IMR-90 (cell line): ENCODE data around the gene RASAL1. TPM values are rescaled to one million over a fixed set of nuclear protein-coding genes. Genes with fewer than 3 reads are reported as not detected.

ENCODE experiments used
- ATAC-seq: fragments of 200-7000 bp; cut with Tn5 transposase; 2 replicates; pipeline ENCODE4 v1.9.1; 2020; ENCODE audit warnings: low read depth, mild to moderate bottlenecking, moderate library complexity
- BruUV-seq: library from RNA; stranded (reverse); fragments of 400-500 nt; replicated peaks from 2 replicates; lab custom pipeline; 2021; lab: Mats Ljungman, UMichigan
- CTCF ChIA-PET: fragments of 300-600 bp; formaldehyde crosslinking; extraction: SDS; loops from one replicate; lab custom pipeline; 2021; ENCODE audit warnings: antibody characterized with exemption; lab: Yijun Ruan, JAX
- POLR2A ChIA-PET: fragments of 300-600 bp; sonication (Branson Sonifier 250); formaldehyde crosslinking; loops from one replicate; lab custom pipeline; 2022; ENCODE audit warnings: antibody characterized with exemption; ENCODE audit not compliant: unreplicated experiment; lab: Charles Lee
- DNase-seq: peaks from one replicate; pipeline ENCODE4 v3.0.0; 2013
- H2AFZ ChIP-seq: replicated peaks from 2 replicates; pipeline ENCODE3; 2013; ENCODE audit warnings: low read length, mild to moderate bottlenecking; ENCODE audit not compliant: poor library complexity
- H2AK5ac ChIP-seq: 2 replicates; pipeline ENCODE4 v1.6.1; 2013; ENCODE audit warnings: low read depth, low read length, inconsistent platforms
- H2AK9ac ChIP-seq: replicated peaks from 2 replicates; pipeline ENCODE3; 2013; ENCODE audit warnings: mild to moderate bottlenecking, low read depth, low read length, moderate library complexity; ENCODE audit not compliant: poor library complexity
- H2BK120ac ChIP-seq: 2 replicates; pipeline ENCODE4 v1.6.1; 2013; ENCODE audit warnings: low read depth, low read length, inconsistent platforms
- H2BK15ac ChIP-seq: 3 replicates; pipeline ENCODE4 v1.6.1; 2013; ENCODE audit warnings: low read depth, low read length, inconsistent platforms
- H2BK20ac ChIP-seq: 2 replicates; pipeline ENCODE4 v1.6.1; 2013; ENCODE audit warnings: low read depth, mild to moderate bottlenecking, inconsistent platforms, low read length, moderate library complexity
- H2BK5ac ChIP-seq: 2 replicates; pipeline ENCODE4 v1.6.1; 2013; ENCODE audit warnings: mild to moderate bottlenecking, low read depth, low read length, inconsistent platforms; ENCODE audit not compliant: poor library complexity, severe bottlenecking
- H3K14ac ChIP-seq: replicated peaks from 2 replicates; pipeline ENCODE4 v1.6.1; 2013; ENCODE audit warnings: low read depth, low read length, inconsistent platforms
- H3K18ac ChIP-seq: 2 replicates; pipeline ENCODE4 v1.6.1; 2013; ENCODE audit warnings: low read depth, low read length, control low read depth
- H3K23ac ChIP-seq: 2 replicates; pipeline ENCODE4 v1.6.1; 2013; ENCODE audit warnings: low read depth, low read length, inconsistent platforms
- H3K27ac ChIP-seq: 2 replicates; pipeline ENCODE4 v1.5.1; 2013; ENCODE audit warnings: mild to moderate bottlenecking, control low read depth, low read length; ENCODE audit not compliant: insufficient read depth
- H3K27me3 ChIP-seq: 2 replicates; pipeline ENCODE4 v1.6.1; 2013; ENCODE audit warnings: low read length; ENCODE audit not compliant: control insufficient read depth, insufficient read depth
- H3K36me3 ChIP-seq: 2 replicates; pipeline ENCODE4 v1.6.1; 2013; ENCODE audit warnings: low read length, mixed read lengths; ENCODE audit not compliant: control insufficient read depth, insufficient read depth
- H3K4ac ChIP-seq: 2 replicates; pipeline ENCODE4 v1.6.1; 2013; ENCODE audit warnings: low read depth, low read length, inconsistent platforms
- H3K4me1 ChIP-seq: 2 replicates; pipeline ENCODE4 v1.6.1; 2013; ENCODE audit warnings: low read length, mixed read lengths; ENCODE audit not compliant: control insufficient read depth, insufficient read depth
- H3K4me2 ChIP-seq: 2 replicates; pipeline ENCODE4 v1.6.1; 2013; ENCODE audit warnings: low read depth, mild to moderate bottlenecking, control low read depth, low read length, moderate library complexity
- H3K4me3 ChIP-seq: 2 replicates; pipeline ENCODE4 v1.5.1; 2013; ENCODE audit warnings: low read depth, mild to moderate bottlenecking, control low read depth, low read length, moderate library complexity; ENCODE audit not compliant: insufficient read depth
- H3K56ac ChIP-seq: 2 replicates; pipeline ENCODE4 v1.6.1; 2013; ENCODE audit warnings: low read length, inconsistent platforms; ENCODE audit not compliant: insufficient read depth; ENCODE audit errors: extremely low read depth
- H3K79me1 ChIP-seq, 2 experiments: 2 replicates each; pipeline ENCODE4 v1.6.1; 2013; ENCODE audit warnings: low read length in 2 of 2, inconsistent platforms in 1 of 2, low read depth in 1 of 2
- H3K9ac ChIP-seq: 2 replicates; pipeline ENCODE4 v1.6.1; 2013; ENCODE audit warnings: low read depth, low read length, control low read depth
- H3K9me1 ChIP-seq: 2 replicates; pipeline ENCODE4 v1.6.1; 2013; ENCODE audit warnings: low read length, inconsistent platforms; ENCODE audit not compliant: insufficient read depth
- H3K9me3 ChIP-seq: 2 replicates; pipeline ENCODE4 v1.6.1; 2013; ENCODE audit warnings: low read length; ENCODE audit not compliant: control insufficient read depth, insufficient read depth
- H4K20me1 ChIP-seq: 2 replicates; pipeline ENCODE4 v1.6.1; 2013; ENCODE audit warnings: low read length, inconsistent platforms; ENCODE audit not compliant: insufficient read depth
- H4K5ac ChIP-seq: 2 replicates; pipeline ENCODE4 v1.6.1; 2013; ENCODE audit warnings: mild to moderate bottlenecking, low read depth, low read length, control low read depth
- H4K8ac ChIP-seq, 2 experiments: 2 replicates each; pipeline ENCODE4 v1.6.1; 2013; ENCODE audit warnings: low read depth in 2 of 2, low read length in 2 of 2, control low read depth in 1 of 2, inconsistent platforms in 1 of 2
- H4K91ac ChIP-seq: 2 replicates; pipeline ENCODE4 v1.6.1; 2013; ENCODE audit warnings: low read depth, low read length, inconsistent platforms; ENCODE audit not compliant: insufficient read depth
- CEBPB ChIP-seq: IDR thresholded peaks from 2 replicates; pipeline ENCODE4 v1.6.1; 2012; ENCODE audit warnings: low read depth, low read length, improper control_type of control experiment
- MXI1 ChIP-seq: IDR thresholded peaks from 2 replicates; pipeline ENCODE4 v1.6.1; 2012; ENCODE audit warnings: low read depth, mild to moderate bottlenecking, low read length, moderate library complexity, borderline replicate concordance
- WGBS, 2 experiments: methylation state at CpG; one replicate each; pipeline versions ENCODE4 v1.1.5 to v1.1.7; 2013; ENCODE audit warnings: missing lambda C conversion rate in 2 of 2; ENCODE audit not compliant: insufficient read length in 1 of 2; ENCODE audit errors: extremely low coverage in 2 of 2; 5-methylcytosine and 5-hydroxymethylcytosine counted together
- dilution Hi-C: fragments of 300-500 bp; cut with HindIII; formaldehyde crosslinking; loops from one replicate; pipeline ENCODE4 v1.14.3; 2018; ENCODE audit warnings: low sequenced_read_pairs; ENCODE audit not compliant: unreplicated experiment
- in situ Hi-C: fragments of 300-500 bp; cut with MboI; formaldehyde crosslinking; loops from 3 replicates; pipeline ENCODE4 v1.14.3; 2019; ENCODE audit warnings: low sequenced_read_pairs, inconsistent platforms, mixed read lengths
- intact Hi-C: fragments of 100-400 bp; cut with micrococcal nuclease; formaldehyde crosslinking; loops from 2 replicates; pipeline ENCODE4 v1.10.0; 2022
- polyA plus RNA-seq, 3 experiments: library from polyadenylated mRNA; depleted of rRNA; stranded (reverse); fragments of >200 nt; gene quantifications; 2 replicates each; pipeline ENCODE4 v1.2.3, GENCODE V29; 2012; ENCODE audit warnings: low replicate concordance in 1 of 3
- total RNA-seq: library from RNA; depleted of rRNA; stranded (reverse); fragments of >200 nt; gene quantifications from 2 replicates; pipeline ENCODE4 v1.2.3, GENCODE V29; 2012

RASAL1 gene
- total and polyA plus RNA-seq, 2 of the 4 experiments (the other 2 are of a cell fraction) = not detected

- H2BK5ac ChIP-seq = no peak overlapping the region
- no peak overlapping the region for H2AK9ac ChIP-seq
- CTCF ChIA-PET = interaction anchor here (1.0 to 1.2 kb wide), 2 partner anchors 17 to 144 kb away, joined by 3 read pairs; no protein-coding TSS in a partner anchor
- dilution Hi-C loops (no loop called here), in situ Hi-C loops (no loop called here), intact Hi-C loops (no loop called here)
- no peak overlapping the region for H3K4me3 ChIP-seq
- no peaks in the 10 kb centered on the region for H3K79me1 ChIP-seq
- peak; percentile 51; the same call in 1 of the 2 replicates for TF ChIP-seq CEBPB
- TF ChIP-seq MXI1 = no peak
- H2BK15ac ChIP-seq = no peak overlapping the region
- no peak overlapping the region for H3K4me2 ChIP-seq
- no peak overlapping the region for H4K8ac ChIP-seq
- H3K27ac ChIP-seq = no peak overlapping the region
- no peaks in the 10 kb centered on the region for H3K9me1 ChIP-seq
- H3K56ac ChIP-seq = no peak overlapping the region
- WGBS, 2 experiments = 90% methylated on average over 4 of the region's 6 CpGs; no CpG with 5 or more reads in 1 of the 2 experiments
- peak overlapping the region; percentile 67 for H2AFZ ChIP-seq
- H3K14ac ChIP-seq = no peak overlapping the region
- no peak overlapping the region for H3K23ac ChIP-seq
- H4K20me1 ChIP-seq = no peaks in the 10 kb centered on the region
- H3K27me3 ChIP-seq = peaks cover 3% of the 10 kb centered on the region; the same call in 1 of the 2 replicates
- ATAC-seq (no peak), DNase-seq (no peak)
- POLR2A ChIA-PET = no interaction called here
- H3K9me3 ChIP-seq = no peaks in the 10 kb centered on the region
- no peak overlapping the region for H4K5ac ChIP-seq
- H3K4ac ChIP-seq = no peak overlapping the region
- no peak overlapping the region for H2BK120ac ChIP-seq
- no peak overlapping the region for H3K9ac ChIP-seq
- no TSS peak for BruUV-seq
- no peak overlapping the region for H2AK5ac ChIP-seq
- H3K36me3 ChIP-seq = no peaks in the 10 kb centered on the region
- no peak overlapping the region for H2BK20ac ChIP-seq
- H4K91ac ChIP-seq = no peak overlapping the region
- no peak overlapping the region for H3K18ac ChIP-seq
- H3K4me1 ChIP-seq = no peaks in the 10 kb centered on the region
Observed at GRCh38 chr12:113136990-113137511, 1.5 kb upstream of the RASAL1 start.
